GM19043 (cell line): ENCODE data around the gene MCRIP1.

ENCODE experiments used
- ATAC-seq: cut with Tn5 transposase; IDR thresholded peaks from one replicate; pipeline ENCODE4 v1.9.1; 2021; ENCODE audit warnings: low read depth; ENCODE audit not compliant: unreplicated experiment

The MCRIP1 gene

DNA sequence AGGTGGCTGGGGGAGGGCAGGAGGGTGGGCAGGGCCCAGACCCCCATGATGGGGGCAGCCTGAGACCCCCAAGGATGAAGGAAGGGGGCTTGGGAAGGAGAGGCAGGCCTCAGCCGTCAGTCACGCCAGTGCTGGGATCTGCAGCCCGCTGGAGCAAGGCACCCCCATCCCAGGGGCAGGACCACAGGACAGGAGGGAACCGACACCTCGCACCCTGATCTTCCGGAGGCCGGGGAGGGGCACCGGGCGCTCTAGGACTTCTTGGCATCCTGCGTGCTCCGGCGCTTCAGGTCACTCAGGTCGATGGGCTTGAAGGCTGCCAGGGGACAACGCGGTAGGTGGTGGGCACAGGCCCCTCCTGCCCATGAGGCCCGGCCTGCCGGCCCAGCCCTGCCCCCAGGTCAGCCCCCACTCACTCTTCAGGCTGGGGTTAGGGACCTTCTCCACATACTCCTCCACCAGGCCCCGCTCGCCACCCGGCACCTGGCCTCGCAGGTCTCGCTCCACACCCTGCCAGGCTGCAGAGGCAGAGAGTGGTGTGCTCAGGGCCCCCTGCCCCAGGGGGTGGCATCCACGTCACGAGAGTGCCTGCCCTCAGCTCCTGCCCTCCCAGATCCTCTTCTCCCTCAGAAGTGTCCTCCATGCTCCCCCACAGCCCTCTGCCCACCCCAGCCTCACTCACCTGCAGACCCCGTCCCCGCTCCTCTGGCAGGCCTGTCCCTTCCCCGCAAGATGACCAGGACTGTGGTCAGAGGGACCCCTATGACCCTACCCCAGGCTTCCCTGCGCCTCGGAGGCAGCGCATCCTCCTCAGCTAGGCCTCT lies 9.9 kb downstream of the MCRIP1 start:
- no peak for ATAC-seq

DNA sequence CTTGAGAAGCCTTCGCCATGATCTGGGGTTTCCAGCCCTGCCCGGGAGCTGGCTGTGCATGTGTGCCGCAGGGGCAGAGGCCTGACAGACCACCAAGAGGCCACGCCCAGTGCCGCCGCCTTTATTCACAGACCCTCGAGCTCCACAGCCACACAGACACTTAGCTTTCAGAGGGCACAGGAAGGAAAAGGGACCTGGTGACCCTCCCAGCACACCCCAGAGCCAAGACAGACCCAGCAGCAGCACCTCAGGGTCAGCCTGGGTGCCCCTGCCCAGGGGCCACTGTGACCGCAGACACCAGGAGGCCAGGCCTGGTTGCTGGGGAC lies 10.8 kb downstream of the MCRIP1 start:
- ATAC-seq: no peak

DNA sequence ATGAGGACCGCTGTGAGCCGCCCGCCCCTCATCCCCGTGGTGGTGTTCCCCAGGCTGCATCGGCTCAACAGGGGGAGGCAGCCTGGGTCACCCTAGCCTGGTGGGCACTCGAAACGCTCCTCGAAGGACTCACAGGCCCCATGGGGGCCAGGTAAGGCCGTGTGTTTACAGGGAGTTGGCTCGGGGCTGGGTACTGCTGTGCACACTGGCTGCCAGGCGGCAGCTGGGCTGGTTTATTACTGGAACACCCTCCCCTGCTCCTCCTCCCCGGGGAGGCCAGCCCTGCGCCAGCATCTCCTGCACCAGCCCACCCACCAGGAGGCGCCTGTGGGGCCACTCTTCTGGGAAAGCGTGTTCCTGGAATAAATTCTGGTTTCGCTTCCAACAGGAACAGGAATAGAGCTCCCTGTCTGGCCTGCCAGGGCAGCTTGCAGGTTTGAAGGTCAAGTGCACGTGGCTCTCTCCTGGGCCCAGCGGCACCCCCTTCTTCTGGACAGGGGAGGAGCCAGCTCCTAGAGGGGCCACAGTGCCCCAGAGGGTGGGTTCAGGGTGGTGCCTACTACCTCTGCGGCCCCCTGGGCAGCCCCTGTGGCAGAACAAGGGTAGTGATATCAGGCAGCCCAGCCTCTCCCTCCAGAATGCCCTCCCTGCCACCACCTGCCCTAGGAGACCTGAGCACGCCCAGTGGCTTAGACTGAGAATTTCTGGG lies 11.3 kb downstream of the MCRIP1 start:
- ATAC-seq: no peak

DNA sequence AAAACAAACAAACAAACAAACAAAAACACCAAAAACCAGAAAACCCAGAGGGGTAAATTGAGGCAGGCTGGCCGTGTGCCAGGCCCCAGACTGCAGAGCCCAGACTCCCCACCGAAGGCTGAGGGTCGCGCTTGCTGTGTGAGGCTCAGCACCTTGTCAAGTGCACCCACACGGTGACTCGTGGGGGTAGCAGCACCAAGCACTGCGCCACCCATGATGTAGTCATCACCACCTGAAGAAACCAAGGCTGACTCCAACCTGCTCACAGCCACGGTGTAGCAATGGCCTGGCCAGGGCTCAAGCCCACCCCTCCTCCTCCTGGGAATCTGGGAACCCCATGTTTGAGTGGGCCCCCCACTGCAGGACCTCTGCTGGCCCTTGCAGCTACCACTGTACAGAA lies 11.9 kb downstream of the MCRIP1 start:
- ATAC-seq: no peak

DNA sequence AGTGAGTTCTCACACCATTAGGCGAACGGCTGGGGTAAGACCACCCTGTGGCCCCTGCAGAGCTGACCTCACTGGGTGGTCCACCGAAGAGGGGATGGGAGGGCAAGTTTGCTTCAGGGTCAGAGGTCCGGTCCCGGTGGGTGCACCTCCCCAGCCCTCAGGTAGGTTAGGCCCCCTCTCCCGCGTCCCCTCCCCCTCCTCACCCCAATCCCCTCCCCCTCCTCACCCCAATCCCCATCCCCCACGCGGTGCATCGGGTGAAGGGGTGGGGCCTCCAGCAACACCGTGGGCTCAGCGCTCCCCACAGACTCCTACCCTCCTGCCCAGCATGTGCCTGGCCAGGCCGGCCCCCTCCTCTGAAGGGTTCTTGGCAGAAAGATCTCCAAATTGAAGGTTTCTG lies 13.4 kb downstream of the MCRIP1 start:
- ATAC-seq: no peak

DNA sequence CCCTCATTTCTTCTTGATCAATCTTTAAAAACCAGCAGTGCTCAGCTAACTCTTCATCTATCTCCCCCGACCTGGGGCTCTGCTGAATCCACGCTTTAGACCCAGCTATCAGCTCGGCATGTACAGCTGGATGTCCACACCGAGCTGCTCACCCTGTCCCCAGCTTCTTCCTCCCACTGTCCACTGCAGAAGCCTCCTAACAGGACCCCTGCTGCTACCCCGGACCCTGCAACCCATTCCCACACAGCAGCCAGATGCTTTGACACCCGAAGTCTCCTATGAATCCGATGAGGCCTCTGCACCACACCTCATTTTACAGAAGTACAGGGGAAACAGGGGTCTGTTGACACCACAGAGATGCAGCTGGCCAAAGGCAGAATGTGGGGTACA lies 15.3 kb downstream of the MCRIP1 start:
- ATAC-seq: no peak

DNA sequence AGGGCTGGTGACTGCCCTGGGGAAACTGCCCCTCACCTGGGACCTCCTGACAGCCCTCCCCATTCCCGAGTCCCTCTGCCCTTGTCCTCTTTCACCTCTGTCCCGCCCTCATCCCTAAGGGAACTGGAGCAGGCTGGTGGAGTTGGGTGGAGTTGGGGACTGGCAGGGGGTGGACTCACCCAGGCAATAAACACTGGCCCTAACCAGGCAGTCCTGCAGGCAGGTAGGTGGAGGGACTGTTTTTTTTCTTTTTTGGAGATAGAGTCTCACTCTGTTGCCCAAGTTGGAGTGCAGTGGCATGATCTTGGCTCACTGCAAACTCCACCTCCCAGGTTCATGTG lies 17.5 kb downstream of the MCRIP1 start:
- no peak for ATAC-seq

DNA sequence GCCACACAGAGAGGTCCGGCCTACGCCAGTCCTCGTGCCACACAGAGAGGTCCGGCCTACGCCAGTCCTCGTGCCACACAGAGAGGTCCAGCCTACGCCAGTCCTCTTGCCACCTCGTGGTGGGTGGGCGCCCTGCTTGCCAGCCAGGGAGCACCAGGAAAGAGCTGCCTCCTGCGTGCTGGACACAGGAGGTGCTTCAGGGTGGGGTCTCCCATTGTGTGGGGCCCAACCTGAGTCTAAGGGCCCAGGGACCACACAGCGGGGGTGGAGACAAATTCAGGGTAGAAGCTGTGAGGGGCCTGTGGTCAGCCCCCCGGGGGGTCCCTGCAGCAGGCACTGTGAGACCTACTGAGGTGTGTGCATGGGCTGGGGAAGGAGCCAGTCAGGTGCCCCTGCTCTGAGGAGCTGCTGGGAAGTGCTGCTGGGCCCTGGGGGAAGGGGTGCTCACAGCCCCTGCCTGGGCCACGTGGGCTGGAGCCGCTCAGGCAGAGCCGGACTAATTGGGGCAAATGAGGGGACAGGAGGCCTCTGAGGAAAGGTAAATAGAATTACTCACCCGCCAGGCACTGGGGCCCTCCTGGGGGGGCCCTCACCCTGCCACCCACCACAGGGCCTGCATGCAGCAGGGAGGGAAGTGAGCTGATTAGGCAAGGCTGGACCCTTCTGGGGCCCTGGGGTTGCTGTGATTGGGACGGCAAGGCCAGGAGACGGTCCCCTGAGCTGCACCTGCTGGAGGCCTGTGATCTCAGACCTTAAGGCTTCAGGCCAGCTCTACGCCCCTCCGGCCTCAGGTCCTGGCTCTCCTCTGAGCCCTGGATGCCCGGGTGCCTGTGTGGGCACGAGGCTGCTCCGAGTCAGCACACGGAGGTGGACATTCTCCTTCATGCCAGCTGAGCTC lies 18.1 kb downstream of the MCRIP1 start:
- no peak for ATAC-seq

DNA sequence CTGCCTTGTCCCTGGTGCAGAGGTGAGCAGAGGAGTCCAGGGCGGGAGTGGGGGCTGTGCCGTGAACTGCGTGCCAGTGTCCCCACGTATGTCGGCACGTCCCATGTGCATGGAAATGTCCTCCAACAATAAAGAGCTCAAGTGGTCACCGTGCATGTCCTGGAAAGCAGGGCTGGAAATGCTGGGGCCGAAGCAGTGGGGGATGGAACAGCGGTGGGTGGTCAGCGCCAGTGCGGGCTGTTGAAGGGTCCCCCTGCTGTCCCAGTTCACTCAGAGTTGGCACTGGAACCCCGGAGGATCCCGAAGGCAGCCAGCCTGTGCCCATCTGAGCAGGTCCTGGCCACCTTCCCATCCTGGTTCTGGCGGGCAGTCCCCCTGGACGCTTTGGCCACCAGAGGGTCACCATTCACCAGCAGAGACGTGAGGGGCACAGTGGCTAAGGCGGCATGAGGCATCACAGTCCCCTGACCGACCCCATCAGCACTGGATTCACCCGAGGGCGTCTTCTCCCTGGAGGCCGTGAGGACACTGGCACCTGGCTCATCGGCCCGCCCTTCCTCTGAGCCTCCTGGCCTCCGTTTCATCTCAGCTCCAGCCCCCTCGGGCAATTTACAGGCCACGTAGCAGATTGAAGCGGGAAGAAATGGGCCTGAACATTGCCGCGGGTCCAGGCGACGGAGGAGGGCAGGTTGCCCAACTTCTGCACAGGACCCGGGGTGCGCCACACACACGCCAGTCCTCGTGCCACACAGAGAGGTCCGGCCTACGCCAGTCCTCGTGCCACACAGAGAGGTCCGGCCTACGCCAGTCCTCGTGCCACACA lies 19.0 kb downstream of the MCRIP1 start:
- ATAC-seq: no peak

DNA sequence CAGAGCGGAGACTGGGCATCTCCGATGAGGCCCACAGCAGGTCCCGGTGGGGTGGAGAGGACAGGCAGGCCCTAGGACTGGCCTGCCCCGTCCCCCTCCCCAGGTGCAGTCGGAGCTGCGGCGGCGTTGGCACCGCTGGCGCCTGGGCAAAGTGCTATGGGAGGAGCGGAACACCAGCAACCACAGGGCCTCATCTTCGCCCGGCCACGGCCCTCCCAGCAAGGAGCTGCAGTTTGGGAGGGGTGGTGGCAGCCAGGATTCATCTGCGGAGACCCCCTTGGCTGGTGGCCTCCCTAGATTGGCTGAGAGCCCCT lies 19.8 kb downstream of the MCRIP1 start:
- ATAC-seq: no peak

DNA sequence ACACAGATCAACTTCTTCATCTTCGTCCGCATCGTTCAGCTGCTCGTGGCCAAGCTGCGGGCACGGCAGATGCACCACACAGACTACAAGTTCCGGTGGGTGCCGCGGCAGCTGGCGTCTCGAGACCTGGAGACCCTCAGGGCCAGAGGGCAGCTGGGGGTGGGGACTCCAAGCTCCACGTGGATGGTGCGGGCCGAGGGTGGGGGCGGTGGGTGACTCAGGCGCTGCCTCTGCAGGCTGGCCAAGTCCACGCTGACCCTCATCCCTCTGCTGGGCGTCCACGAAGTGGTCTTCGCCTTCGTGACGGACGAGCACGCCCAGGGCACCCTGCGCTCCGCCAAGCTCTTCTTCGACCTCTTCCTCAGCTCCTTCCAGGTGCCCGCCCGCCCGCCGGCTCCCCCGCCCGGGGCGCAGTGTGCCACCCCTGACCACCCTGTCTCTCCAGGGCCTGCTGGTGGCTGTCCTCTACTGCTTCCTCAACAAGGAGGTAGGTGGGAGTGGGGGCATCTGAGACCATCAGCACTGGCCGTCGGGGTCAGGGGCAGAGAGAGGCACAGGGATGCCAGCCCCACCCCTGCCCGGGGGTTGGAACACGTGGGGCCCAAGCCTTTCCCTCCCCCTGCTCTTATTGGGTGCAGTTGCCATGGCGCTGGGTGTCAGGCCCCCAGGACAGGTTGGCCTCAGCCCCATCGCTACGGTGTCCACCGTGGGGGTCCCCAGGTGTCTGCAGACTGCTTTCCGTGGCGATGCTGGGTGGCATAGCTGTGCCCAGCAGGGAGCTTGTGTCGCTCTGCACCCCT lies 20.3 kb downstream of the MCRIP1 start:
- ATAC-seq: no peak

DNA sequence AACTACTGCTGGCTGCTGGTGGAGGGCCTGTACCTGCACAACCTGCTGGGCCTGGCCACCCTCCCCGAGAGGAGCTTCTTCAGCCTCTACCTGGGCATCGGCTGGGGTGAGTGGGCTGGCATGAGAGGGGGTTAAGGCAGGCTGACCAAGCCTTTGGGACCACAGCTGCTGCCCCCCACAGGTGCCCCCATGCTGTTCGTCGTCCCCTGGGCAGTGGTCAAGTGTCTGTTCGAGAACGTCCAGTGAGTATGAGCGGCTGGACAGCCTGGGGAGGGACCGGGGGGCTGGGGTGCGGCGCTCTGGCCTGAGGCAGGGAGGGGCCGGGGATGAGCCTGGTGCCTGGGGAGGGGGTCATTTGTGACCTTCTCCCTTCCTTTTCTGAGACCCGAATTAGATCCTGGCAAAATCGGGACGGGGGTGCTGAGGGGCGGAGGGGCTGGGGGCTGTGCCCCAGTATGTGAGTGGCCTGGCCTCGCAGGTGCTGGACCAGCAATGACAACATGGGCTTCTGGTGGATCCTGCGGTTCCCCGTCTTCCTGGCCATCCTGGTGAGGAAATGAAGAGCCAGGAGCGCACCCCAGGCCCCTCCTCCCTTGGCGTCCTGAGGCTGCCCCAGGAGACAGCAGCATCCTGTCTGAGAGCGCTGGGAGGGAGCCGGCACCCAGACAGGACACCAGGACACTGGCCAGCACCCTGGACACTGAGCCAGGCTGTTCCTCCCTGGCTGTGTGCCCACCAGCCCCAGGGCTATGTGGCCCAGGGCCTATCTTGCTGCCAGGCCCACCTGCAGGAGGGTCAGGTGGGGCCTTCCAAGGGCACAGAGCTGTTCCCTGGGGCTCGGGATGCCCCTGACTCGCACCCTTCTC lies 21.2 kb downstream of the MCRIP1 start:
- no peak for ATAC-seq

DNA sequence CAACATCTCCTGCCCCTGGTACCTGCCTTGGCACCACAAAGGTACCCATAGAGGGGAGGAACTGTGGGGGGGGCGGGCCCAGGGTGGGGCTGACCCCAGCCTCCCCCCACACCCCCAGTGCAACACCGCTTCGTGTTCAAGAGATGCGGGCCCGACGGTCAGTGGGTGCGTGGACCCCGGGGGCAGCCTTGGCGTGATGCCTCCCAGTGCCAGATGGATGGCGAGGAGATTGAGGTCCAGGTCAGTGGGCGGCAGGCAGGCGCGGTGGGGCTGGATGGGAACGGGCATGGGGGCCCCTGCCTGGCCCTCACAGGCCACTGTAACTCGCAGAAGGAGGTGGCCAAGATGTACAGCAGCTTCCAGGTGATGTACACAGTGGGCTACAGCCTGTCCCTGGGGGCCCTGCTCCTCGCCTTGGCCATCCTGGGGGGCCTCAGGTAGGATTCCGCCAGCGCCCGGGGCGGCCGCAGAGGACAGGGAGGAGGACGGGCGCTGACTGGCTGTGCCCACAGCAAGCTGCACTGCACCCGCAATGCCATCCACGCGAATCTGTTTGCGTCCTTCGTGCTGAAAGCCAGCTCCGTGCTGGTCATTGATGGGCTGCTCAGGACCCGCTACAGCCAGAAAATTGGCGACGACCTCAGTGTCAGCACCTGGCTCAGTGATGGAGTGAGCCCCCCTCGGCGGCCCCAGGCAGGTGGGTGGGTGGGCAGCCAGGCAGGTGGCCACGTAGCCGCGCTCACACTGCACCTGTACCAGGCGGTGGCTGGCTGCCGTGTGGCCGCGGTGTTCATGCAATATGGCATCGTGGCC lies 22.0 kb downstream of the MCRIP1 start:
- no peak for ATAC-seq

DNA sequence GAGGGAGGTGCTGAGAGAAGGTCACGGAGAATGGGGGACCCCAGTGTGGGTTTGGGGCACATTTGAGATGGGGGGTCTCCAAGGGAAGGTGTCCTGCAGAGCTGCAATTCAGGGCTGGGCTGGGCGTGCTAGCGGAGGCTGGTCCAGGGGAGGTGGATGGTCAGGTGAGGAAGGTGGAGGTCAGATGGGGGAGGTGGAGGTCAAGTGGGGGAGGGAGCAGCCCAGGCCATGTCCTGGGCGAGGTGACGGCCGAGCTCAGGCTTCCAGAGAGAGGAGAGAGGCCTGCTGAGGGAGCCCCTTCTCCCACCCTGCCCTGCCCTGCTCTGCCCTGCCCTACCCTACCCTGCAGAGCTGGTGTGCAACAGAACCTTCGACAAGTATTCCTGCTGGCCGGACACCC lies 22.6 kb downstream of the MCRIP1 start:
- ATAC-seq: no peak

DNA sequence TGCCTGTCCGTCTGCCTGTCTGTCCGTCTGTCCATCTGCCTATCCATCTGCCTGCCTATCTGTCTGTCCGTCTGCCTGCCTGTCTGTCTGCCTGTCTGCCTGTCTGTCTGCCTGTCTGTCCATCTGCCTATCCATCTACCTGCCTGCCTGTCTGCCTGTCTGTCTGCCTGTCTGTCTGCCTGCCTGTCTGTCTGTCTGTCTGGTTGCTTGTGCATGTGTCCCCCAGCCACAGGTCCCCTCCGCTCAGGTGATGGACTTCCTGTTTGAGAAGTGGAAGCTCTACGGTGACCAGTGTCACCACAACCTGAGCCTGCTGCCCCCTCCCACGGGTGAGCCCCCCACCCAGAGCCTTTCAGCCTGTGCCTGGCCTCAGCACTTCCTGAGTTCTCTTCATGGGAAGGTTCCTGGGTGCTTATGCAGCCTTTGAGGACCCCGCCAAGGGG lies 23.5 kb downstream of the MCRIP1 start:
- no peak for ATAC-seq

DNA sequence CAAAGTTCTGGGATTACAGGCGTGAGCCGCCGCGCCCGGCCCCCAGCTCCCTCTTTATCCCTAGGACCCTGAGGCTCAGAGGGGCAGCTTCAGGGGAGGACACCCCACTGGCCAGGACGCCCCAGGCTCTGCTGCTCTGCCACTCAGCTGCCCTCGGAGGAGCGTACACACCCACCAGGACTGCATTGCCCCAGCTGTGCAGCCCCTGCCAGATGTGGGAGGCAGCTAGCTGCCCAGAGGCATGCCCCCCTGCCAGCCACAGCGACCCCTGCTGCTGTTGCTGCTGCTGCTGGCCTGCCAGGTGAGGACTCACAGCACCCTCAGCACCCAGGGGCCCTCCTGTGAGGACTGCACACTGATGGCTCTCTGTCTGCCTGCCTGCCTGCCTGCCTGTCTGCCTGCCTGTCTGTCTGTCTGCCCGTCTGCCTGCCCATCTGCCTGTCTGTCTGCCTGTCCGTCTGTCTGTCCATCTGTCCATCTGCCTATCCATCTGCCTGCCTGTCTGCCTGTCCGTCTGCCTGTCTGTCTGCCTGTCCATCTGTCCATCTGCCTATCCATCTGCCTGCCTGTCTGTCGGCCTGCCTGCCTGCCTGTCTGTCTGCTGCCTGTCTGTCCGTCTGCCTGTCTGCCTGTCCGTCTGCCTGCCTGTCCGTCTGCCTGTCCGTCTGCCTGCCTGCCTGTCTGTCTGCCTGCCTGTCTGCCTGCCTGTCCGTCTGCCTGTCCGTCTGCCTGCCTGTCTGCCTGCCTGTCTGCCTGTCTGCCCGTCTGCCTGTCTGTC lies 24.1 kb downstream of the MCRIP1 start:
- no peak for ATAC-seq

DNA sequence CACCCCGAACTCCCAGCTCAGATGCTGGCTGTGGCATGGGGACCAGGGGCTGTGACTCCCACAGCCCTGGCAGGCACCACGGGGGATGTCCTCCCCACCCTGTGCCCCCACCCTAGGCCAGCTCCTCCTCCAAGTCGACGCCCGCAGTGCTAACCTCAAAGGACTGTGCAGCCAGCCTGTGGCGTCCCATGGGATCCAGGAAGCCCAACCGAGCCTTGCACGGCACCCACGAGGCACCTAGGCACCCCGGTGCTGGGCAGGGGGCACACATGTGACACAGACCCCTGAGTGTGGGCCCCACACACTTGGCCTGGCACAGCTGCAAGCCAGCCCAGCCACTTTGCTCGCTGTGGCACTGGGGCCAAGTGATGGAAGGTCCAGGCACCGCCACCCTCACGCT lies 25.3 kb downstream of the MCRIP1 start:
- ATAC-seq: no peak
